Measurements from ENCODE around the gene RSPO4.

RSPO4 gene

DNA sequence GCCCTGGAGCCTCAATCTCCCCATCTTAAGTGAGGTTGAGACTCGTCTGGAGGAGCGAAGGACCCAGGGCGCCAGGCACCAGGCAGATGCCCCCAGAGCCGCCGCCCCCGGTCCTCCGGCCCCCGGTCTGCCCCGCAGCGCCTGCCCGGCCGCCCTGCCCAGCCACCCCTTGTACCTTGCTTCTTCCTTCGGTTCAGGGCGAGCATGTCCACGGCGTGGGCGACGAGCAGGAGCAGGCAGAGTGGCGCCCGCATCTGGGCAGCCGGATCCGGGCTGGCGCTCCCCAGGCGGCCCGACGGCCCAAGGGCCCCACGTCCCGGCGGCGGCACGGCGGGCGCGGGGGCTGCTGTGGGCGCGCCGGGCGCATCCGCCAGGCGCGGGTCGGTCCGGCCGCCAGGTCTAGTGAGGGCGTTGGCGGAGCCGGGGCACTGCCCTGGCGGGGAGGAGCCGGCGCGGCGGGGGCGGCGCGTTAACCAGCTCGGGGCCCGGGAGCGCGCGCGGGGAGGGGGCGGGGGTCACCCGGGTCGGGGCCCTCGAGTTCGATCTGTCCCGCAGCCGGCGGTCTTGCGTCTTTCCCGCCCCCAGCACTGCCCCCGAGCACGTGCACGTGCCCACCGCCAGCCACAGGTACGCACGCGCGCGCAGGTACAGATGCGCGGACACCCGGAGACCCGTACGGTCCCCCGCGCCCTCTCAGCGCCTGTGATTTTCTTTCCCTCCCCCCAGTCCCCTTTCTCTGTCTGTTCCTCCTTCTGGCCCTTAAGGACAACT lies at the start of gene RSPO4:
RSPO4 (minus strand) TSS at position 401 of the 771 bp plus-strand sequence; CDS start at position 254, 147 bp downstream.
- TF ChIP-seq CTCF (IDR thresholded peaks at IDR 0.05; ENCODE audit: extremely low read depth, insufficient read depth, missing control alignments): no peak
- no peak for DNase-seq (ENCODE audit: low spot score)
- in situ Hi-C loops (cut with MboI; ENCODE audit: low pct_unique_long_range_greater_than_20kb, low sequenced_read_pairs, unreplicated experiment): no loop called here

DNA sequence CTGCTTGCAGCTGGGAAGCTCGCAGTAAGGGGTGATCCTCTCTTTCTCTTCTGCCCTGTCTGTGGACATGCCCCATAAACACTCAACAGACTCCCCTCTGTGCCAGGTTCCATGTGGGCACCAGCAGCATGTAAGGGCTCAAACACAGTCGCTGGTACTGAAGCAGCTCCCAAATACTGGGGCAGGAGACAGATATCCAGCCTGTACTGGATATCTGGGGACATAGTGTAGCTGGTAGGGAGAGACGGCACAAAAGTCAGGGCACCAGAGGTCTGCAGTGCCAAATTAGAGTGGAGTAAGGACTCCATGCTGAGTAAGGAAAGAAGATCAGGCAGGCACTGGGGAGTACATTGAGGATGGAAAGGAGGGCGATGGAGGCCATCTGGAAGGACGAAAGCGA lies 48.3 kb upstream of the RSPO4 start:
- TF ChIP-seq CTCF (IDR thresholded peaks at IDR 0.05; ENCODE audit: extremely low read depth, insufficient read depth, missing control alignments): no peak
- DNase-seq (ENCODE audit: low spot score): no peak
- in situ Hi-C loops (cut with MboI; ENCODE audit: low pct_unique_long_range_greater_than_20kb, low sequenced_read_pairs, unreplicated experiment): no loop called here

- in situ Hi-C loops (cut with MboI; ENCODE audit: low pct_unique_long_range_greater_than_20kb, low sequenced_read_pairs, unreplicated experiment): no loop called here
- no peak for TF ChIP-seq CTCF (IDR thresholded peaks at IDR 0.05; ENCODE audit: extremely low read depth, insufficient read depth, missing control alignments)
- no peak for DNase-seq (ENCODE audit: low spot score)
Observed at GRCh38 chr20:1045860-1046418, 43.8 kb upstream of the RSPO4 start.

GRCh38 chr20:1041845-1042390 lies 39.8 kb upstream of the RSPO4 start:
- in situ Hi-C loops (cut with MboI; ENCODE audit: low pct_unique_long_range_greater_than_20kb, low sequenced_read_pairs, unreplicated experiment): no loop called here
- no peak for DNase-seq (ENCODE audit: low spot score)
- no peak for TF ChIP-seq CTCF (IDR thresholded peaks at IDR 0.05; ENCODE audit: extremely low read depth, insufficient read depth, missing control alignments)

DNA sequence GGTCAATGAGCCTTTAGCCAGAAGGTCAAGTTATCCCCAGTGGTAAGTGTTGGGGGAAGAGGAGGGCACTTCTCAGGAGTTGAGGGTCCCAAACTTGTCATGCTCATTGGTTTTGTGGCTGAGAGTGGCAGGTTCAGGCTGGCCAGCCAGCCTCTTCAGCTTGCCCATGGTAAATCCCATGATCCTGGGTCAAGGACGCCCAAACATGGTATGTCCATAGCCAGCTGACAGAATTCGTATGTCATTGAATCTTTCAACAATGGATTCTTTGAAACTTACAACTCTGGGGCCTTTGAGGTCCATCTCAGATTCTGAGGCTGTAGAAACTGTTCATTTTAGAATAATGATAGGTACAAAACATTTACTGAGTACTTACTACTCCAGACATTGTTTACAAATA lies 36.1 kb upstream of the RSPO4 start:
- no peak for TF ChIP-seq CTCF (IDR thresholded peaks at IDR 0.05; ENCODE audit: extremely low read depth, insufficient read depth, missing control alignments)
- in situ Hi-C loops (cut with MboI; ENCODE audit: low pct_unique_long_range_greater_than_20kb, low sequenced_read_pairs, unreplicated experiment): no loop called here
- no peak for DNase-seq (ENCODE audit: low spot score)

DNA sequence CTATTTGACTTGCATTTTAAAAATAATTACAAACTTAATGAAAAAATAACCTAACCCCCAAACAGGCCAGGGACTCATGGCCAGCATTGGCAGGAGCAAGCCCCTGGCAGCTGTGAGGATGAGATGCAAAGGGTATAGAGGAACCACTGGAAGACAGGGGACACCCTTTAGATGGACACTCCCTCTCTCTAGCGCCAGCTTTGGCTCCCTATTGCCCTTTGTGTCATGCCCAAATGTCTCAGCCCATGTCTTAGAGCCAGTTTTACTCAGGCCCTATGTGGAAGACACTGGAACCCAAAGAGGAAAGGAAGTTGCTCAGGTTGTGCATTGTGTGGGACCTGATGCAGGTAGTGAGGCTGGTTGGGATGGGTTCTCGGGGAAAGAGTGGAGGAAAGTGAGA lies 34.9 kb upstream of the RSPO4 start:
- TF ChIP-seq CTCF (IDR thresholded peaks at IDR 0.05; ENCODE audit: extremely low read depth, insufficient read depth, missing control alignments): no peak
- in situ Hi-C loops (cut with MboI; ENCODE audit: low pct_unique_long_range_greater_than_20kb, low sequenced_read_pairs, unreplicated experiment): no loop called here
- DNase-seq (ENCODE audit: low spot score): no peak
